ENCODE results near the gene C2orf49. TPM values are rescaled to one million over a fixed set of nuclear protein-coding genes. Genes with fewer than 3 reads are reported as not detected.

C2orf49 gene
- total and polyA plus RNA-seq, 2 of the 8 experiments (the other 6 are each of a cell fraction or from before 2014, with no cell fraction given) = 5.6 to 19.9 TPM

DNA sequence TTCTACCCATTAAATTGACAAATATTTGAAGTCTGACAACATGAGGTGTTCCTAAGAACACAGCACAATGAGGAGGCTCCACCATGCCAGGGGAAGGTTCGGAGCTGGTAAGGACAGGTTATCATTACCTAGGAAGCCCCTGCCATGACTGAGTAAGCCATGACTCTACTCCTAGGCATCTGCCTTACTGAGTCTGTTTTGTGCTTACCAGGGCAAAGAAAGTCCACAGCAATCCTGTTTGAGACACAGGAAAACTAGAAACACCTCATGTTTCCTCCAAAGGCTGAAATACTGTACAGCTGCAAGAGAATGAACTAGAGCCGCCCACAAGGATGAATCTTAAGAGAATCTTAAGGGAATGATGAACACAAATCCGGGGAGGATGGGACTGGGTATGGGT is 19.4 kb upstream of the C2orf49 start:
- H3K4me2 ChIP-seq (ENCODE audit: insufficient read depth in 1 of 2, low read depth in 2 of 2, low read length in 2 of 2) = no peak overlapping the region
- no peaks in the 10 kb centered on the region for H3K23me2 ChIP-seq (ENCODE audit: low read depth, low read length)
- no peak for FAIRE-seq
- no peak overlapping the region for H2BK20ac ChIP-seq (ENCODE audit: low read length)
- CTCF ChIA-PET (ENCODE audit: partially characterized antibody) = interaction anchor here (0.8 kb wide), 1 partner anchor 30 kb away, joined by 3 read pairs; no protein-coding TSS in a partner anchor
- H2AFZ ChIP-seq (ENCODE audit: low read length) = no peak overlapping the region
- H4K20me1 ChIP-seq (replicated peaks in 1 of 2; ENCODE audit: control insufficient read depth in 1 of 2, insufficient read depth in 2 of 2, low read length in 2 of 2) = no peaks in the 10 kb centered on the region
- no peaks in the 10 kb centered on the region for H3K27me3 ChIP-seq (replicated peaks in 1 of 4; ENCODE audit: control insufficient read depth in 3 of 4, extremely low read depth in 1 of 4, insufficient read depth in 3 of 4, low read length in 3 of 4)
- H2BK120ac ChIP-seq (replicated peaks; ENCODE audit: low read depth, low read length) = no peak overlapping the region
- H3K9me3 ChIP-seq (ENCODE audit: insufficient read depth in 2 of 2, low read depth in 1 of 2, low read length in 1 of 2) = no peaks in the 10 kb centered on the region
- H2BK5ac ChIP-seq (ENCODE audit: low read depth, low read length) = no peak overlapping the region
- no peak overlapping the region for H3K23ac ChIP-seq (ENCODE audit: insufficient read length)
- H3K36me3 ChIP-seq (ENCODE audit: control insufficient read depth in 2 of 4, insufficient read depth in 4 of 4, low read length in 3 of 4) = no peaks in the 10 kb centered on the region
- no peaks in the 10 kb centered on the region for H3K4me1 ChIP-seq (replicated peaks in 1 of 4; ENCODE audit: control insufficient read depth in 3 of 4, insufficient read depth in 4 of 4, low read length in 3 of 4)
- TF ChIP-seq SIN3A (conservative IDR thresholded peaks at IDR 0.05 in 1 of 2, IDR thresholded peaks at IDR 0.05 in 1 of 2; ENCODE audit: low read depth in 1 of 2, low read length in 2 of 2) (no peak), BACH1 (IDR thresholded peaks at IDR 0.05; ENCODE audit: low read length) (no peak), GTF2F1 (IDR thresholded peaks at IDR 0.05; ENCODE audit: borderline replicate concordance, low read depth, low read length) (no peak)
- H3K14ac ChIP-seq (ENCODE audit: insufficient read length) = no peak overlapping the region
- no peak overlapping the region for H4K5ac ChIP-seq (ENCODE audit: insufficient read length, low read depth, low read length)
- DNase-seq (ENCODE audit: low read depth in 1 of 2, low spot score in 2 of 2) = no peak
- H2BK12ac ChIP-seq (ENCODE audit: low read depth, low read length) = no peak overlapping the region
- WGBS, 2 experiments (ENCODE audit: extremely low coverage in 1 of 2, insufficient coverage in 1 of 2, insufficient read length in 1 of 2, insufficient replicate concordance in 2 of 2, low coverage in 1 of 2, low lambda C conversion rate in 2 of 2, missing lambda C conversion rate in 1 of 2) = 90% methylated on average over 3 of the region's 3 CpGs; no CpG with 5 or more reads in 1 of the 2 experiments
- no peak overlapping the region for H3K9ac ChIP-seq (replicated peaks in 1 of 4; ENCODE audit: extremely low read depth in 1 of 4, low read depth in 3 of 4, low read length in 3 of 4)
- no peak overlapping the region for H2BK15ac ChIP-seq (ENCODE audit: low read length)
- H4K8ac ChIP-seq (ENCODE audit: extremely low read depth, insufficient read depth, low read length) = no peak overlapping the region; the same call in 1 of the 2 replicates
- H3K27ac ChIP-seq (ENCODE audit: low read depth, low read length) = no peak overlapping the region
- no peak overlapping the region for H3K18ac ChIP-seq (ENCODE audit: extremely low read depth, low read length)
- no peak overlapping the region for H2AK5ac ChIP-seq (ENCODE audit: low read depth, low read length)
- H3K4me3 ChIP-seq (ENCODE audit: extremely low read depth in 1 of 4, insufficient read depth in 2 of 4, low read depth in 3 of 4, low read length in 4 of 4) = no peak overlapping the region
- H3K79me1 ChIP-seq (ENCODE audit: low read depth, low read length) = peaks cover 8% of the 10 kb centered on the region
- no peak overlapping the region for H4K91ac ChIP-seq (replicated peaks; ENCODE audit: insufficient read length, low read length)
- H3K79me2 ChIP-seq (ENCODE audit: control insufficient read depth in 1 of 2, insufficient read depth in 2 of 2, low read length in 2 of 2) = peaks cover 1 to 63% of the 10 kb centered on the region in 2 experiments; a peak in 3 of 4 replicates
- no peak overlapping the region for H3K56ac ChIP-seq (replicated peaks; ENCODE audit: insufficient read length, low read depth, low read length)
- H3K4ac ChIP-seq (replicated peaks; ENCODE audit: insufficient read length, low read depth, low read length) = no peak overlapping the region
- POLR2A ChIA-PET (ENCODE audit: partially characterized antibody) = interaction anchor here (1.1 to 2.0 kb wide), 2 partner anchors 11 to 12 kb away, joined by 3 to 4 read pairs; no protein-coding TSS in a partner anchor

Data from H1 (cell line).